Vagina (tissue), 2 donors: ENCODE measurements around the gene FHIT. TPM values are rescaled to one million over a fixed set of nuclear protein-coding genes. Genes with fewer than 3 reads are reported as not detected.
"Not testable (repeated sequence)": the region's sequence is repeated elsewhere in the genome, so short reads cannot be mapped to it uniquely, and the experiment has no call there.

Experiments
- DNase-seq, 2 donors: peaks; one replicate each; pipeline ENCODE4 v3.0.0-alpha.2; 2017; ENCODE audit errors: extremely low spot score in 2 of 2
- H3K27ac ChIP-seq: fragments of 200-600 bp; sonication (generic); one replicate; pipeline ENCODE4 v1.5.1; 2019
- H3K27me3 ChIP-seq: fragments of 200-600 bp; sonication (generic); one replicate; pipeline ENCODE4 v1.5.1; 2019
- H3K36me3 ChIP-seq, 2 donors: fragments of 200-600 bp; sonication (generic); one replicate each; pipeline ENCODE4 v1.5.1; 2017 to 2019
- H3K4me1 ChIP-seq: fragments of 200-600 bp; sonication (generic); one replicate; pipeline ENCODE4 v1.5.1; 2019
- H3K4me3 ChIP-seq, 2 donors: fragments of 200-600 bp; sonication (generic); 1 replicate in 1 of 2; 2 replicates in 1 of 2; pipeline ENCODE4 v1.5.1; 2016 to 2019
- H3K9me3 ChIP-seq: fragments of 200-600 bp; sonication (generic); one replicate; pipeline ENCODE4 v1.5.1; 2019
- POLR2A ChIP-seq, 2 donors: fragments of 450-650 bp; IDR thresholded peaks; one replicate each; pipeline ENCODE4 v1.6.1; 2017; ENCODE audit warnings: antibody characterized with exemption in 2 of 2, mild to moderate bottlenecking in 2 of 2, moderate library complexity in 2 of 2
- POLR2AphosphoS5 ChIP-seq, 2 donors: sonication (generic); formaldehyde crosslinking; IDR thresholded peaks; one replicate each; pipeline ENCODE4 v1.9.0; 2017; ENCODE audit warnings: antibody characterized with exemption in 2 of 2, mild to moderate bottlenecking in 2 of 2, low read depth in 1 of 2; ENCODE audit not compliant: insufficient read depth in 1 of 2
- intact Hi-C: fragments of 100-400 bp; cut with DNase I; formaldehyde crosslinking; loops from one replicate; pipeline ENCODE4 v1.15.1; 2023
- total RNA-seq: library from RNA; depleted of rRNA; stranded (reverse); fragments of >200 nt; gene quantifications from one replicate; pipeline ENCODE4 v1.2.3, GENCODE V29; 2016
- TF ChIP-seq, protein P1 (sequence below), 3 experiments: fragments of 450-650 bp in 2 of 3; fragments of 200-600 bp in 1 of 3; sonication (generic) in 1 of 3; IDR thresholded peaks; one replicate each; pipeline ENCODE4 v1.5.1; 2017 to 2019; ENCODE audit warnings: antibody characterized with exemption in 3 of 3, mild to moderate bottlenecking in 2 of 3, moderate library complexity in 2 of 3

FHIT gene
- total RNA-seq, 1 donor from 2014 or later = 7.9 TPM

DNA sequence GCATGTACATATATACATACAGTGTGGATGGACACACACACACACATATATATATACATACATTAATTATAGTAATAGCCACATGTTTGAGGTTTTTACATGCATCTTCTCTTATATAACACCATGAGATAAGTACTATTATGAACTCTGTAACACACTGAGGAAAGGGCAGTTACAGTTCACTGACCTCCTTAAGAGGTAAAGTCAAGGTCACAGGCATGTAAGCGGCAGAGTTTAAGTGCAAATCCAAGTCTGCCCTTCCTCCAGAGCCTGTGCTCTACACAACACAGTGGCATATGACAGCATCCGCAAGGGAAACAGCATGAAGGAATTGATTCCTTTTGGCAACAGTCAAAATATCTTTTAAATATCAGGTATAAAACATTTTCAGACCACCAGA is 26.4 kb downstream of the FHIT start:
- no peak for DNase-seq
- intact Hi-C loops = no loop called here
- Histone ChIP-seq H3K4me3 (no peak overlapping the region), H3K27me3 (no peaks in the 10 kb centered on the region), H3K9me3 (no peaks in the 10 kb centered on the region), H3K27ac (no peak overlapping the region), H3K36me3 (no peaks in the 10 kb centered on the region), H3K4me1 (no peaks in the 10 kb centered on the region)
- no peak for TF ChIP-seq POLR2AphosphoS5 (IDR thresholded peaks at IDR 0.05; ENCODE audit: insufficient read depth in 1 of 2, low read depth in 1 of 2)
- TF ChIP-seq, protein P1, sequence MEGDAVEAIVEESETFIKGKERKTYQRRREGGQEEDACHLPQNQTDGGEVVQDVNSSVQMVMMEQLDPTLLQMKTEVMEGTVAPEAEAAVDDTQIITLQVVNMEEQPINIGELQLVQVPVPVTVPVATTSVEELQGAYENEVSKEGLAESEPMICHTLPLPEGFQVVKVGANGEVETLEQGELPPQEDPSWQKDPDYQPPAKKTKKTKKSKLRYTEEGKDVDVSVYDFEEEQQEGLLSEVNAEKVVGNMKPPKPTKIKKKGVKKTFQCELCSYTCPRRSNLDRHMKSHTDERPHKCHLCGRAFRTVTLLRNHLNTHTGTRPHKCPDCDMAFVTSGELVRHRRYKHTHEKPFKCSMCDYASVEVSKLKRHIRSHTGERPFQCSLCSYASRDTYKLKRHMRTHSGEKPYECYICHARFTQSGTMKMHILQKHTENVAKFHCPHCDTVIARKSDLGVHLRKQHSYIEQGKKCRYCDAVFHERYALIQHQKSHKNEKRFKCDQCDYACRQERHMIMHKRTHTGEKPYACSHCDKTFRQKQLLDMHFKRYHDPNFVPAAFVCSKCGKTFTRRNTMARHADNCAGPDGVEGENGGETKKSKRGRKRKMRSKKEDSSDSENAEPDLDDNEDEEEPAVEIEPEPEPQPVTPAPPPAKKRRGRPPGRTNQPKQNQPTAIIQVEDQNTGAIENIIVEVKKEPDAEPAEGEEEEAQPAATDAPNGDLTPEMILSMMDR (IDR thresholded peaks at IDR 0.05) = no peak
- TF ChIP-seq POLR2A (IDR thresholded peaks at IDR 0.05) = no peak

DNA sequence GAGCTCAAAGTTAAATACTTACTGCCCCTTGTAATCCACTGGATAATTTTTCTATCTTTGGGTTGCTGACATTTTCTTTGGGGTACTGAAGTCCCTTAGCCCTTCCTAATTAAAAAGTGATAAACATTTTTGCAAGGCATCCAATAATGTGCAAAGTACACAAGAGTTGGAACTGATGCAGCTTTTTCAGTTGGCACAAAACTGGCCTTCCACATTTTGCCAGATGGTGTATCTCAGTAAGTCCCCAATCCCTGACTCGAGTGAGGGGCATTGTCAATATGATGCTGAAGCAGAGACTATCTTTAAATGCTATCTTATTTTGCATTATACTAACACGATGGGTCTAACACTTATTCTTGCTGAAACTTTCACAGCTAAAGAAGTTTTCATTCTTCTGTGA is 27.8 kb downstream of the FHIT start:
- Histone ChIP-seq H3K27me3 (no peaks in the 10 kb centered on the region), H3K4me3 (no peak overlapping the region), H3K36me3 (no peaks in the 10 kb centered on the region), H3K4me1 (no peaks in the 10 kb centered on the region), H3K27ac (no peak overlapping the region), H3K9me3 (no peaks in the 10 kb centered on the region)
- intact Hi-C loops = no loop called here
- DNase-seq = no peak
- TF ChIP-seq POLR2AphosphoS5 (IDR thresholded peaks at IDR 0.05; ENCODE audit: insufficient read depth in 1 of 2, low read depth in 1 of 2) (no peak), POLR2A (IDR thresholded peaks at IDR 0.05) (no peak)
- TF ChIP-seq, protein P1 (IDR thresholded peaks at IDR 0.05) = no peak

DNA sequence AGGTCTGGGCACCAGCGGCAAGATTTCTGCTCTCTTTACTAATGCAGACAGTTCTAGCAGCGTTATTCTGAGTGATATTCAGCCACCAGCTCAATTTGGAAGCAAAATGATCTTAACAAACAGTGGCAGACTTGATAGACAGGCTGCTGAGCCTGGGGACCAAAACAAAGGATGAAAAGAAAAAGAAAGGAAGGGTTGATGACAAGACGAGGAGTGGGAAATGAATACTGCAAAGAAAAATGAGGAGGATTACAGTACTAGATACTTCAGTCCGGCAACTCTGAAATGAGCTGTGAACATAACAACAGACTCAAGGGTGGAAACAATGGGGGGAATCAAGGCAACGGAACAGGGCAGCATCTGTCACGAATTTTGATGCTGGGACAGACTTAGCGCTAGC is 28.8 kb downstream of the FHIT start:
- H3K9me3 ChIP-seq = no peaks in the 10 kb centered on the region
- no peaks in the 10 kb centered on the region for H3K4me1 ChIP-seq
- H3K4me3 ChIP-seq = no peak overlapping the region
- TF ChIP-seq, protein P1 (IDR thresholded peaks at IDR 0.05) = no peak
- TF ChIP-seq POLR2A (IDR thresholded peaks at IDR 0.05) (no peak), POLR2AphosphoS5 (IDR thresholded peaks at IDR 0.05; ENCODE audit: insufficient read depth in 1 of 2, low read depth in 1 of 2) (no peak)
- no peaks in the 10 kb centered on the region for H3K27me3 ChIP-seq
- no peak for DNase-seq
- intact Hi-C loops = no loop called here
- H3K36me3 ChIP-seq = no peaks in the 10 kb centered on the region
- H3K27ac ChIP-seq = no peak overlapping the region

DNA sequence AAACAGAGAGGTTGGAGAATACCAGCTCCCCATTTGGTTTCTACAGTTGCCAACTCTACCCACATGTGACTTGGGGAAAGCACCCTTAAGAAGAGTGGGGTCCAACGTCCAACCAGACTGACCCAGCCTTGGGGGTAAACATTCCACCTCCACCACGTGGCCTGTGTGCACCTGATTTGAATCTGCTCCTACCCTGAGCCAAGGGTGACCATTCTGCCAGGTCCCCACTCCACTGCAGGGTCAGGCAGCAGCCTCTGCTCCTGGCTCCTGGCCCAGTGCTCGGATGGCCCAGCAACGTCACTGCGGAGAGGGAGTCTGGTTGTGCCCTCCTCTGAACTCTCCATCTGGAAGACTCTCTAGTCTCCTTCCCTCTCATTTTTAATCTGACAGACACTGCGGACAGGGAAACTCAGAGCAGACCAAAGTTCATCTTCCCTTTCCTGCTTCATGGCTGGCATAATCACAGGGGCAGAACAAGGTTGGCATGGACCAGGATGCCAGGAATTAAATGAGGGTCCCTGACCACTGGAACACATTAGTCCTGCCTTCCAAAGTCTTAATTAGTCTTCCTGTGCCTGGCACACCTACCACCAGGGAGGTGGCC is 29.4 kb downstream of the FHIT start:
- TF ChIP-seq POLR2A (IDR thresholded peaks at IDR 0.05) = no peak
- no peak for TF ChIP-seq POLR2AphosphoS5 (IDR thresholded peaks at IDR 0.05; ENCODE audit: insufficient read depth in 1 of 2, low read depth in 1 of 2)
- TF ChIP-seq, protein P1 (IDR thresholded peaks at IDR 0.05) = no peak
- Histone ChIP-seq H3K9me3 (no peaks in the 10 kb centered on the region), H3K4me1 (no peaks in the 10 kb centered on the region), H3K4me3 (no peak overlapping the region), H3K27me3 (no peaks in the 10 kb centered on the region), H3K27ac (no peak overlapping the region), H3K36me3 (no peaks in the 10 kb centered on the region)
- intact Hi-C loops = no loop called here
- DNase-seq = no peak

DNA sequence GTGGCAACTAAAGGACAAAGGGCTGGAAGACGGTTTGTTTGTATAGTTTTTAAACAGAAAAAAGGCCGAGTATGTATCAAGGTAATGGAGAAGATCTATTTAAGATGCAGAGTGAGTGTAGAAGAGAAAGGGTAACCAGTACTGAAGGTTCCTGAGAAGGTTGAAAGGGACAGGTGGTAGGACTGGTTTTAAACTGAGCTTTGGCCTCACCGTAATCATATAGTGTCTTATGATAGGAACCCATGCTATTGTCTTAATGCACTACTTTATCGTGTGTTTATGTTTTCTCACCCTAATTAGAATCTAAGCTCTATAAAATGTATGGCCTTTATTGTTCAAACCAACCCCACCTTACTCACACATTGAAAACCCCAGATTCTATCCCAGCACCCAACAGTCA is 32.7 kb downstream of the FHIT start:
- Histone ChIP-seq H3K9me3 (no peaks in the 10 kb centered on the region), H3K27me3 (no peaks in the 10 kb centered on the region), H3K36me3 (no peaks in the 10 kb centered on the region), H3K4me1 (no peaks in the 10 kb centered on the region), H3K4me3 (no peak overlapping the region), H3K27ac (no peak overlapping the region)
- no peak for TF ChIP-seq POLR2AphosphoS5 (IDR thresholded peaks at IDR 0.05; ENCODE audit: insufficient read depth in 1 of 2, low read depth in 1 of 2)
- DNase-seq = no peak
- intact Hi-C loops = no loop called here

DNA sequence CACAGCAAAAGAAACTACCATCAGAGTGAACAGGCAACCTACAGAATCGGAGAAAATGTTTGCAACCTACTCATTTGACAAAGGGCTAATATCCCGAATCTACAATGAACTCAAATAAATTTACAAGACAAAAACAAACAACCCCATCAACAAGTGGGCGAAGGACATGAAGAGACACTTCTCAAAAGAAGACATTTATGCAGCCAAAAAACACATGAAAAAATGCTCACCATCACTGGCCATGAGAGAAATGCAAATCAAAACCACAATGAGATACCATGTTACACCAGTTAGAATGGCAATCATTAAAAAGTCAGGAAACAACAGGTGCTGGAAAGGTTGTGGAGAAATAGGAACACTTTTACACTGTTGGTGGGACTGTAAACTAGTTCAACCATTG is 35.1 kb downstream of the FHIT start:
- DNase-seq, H3K4me3 ChIP-seq, intact Hi-C loops, H3K9me3 ChIP-seq, H3K36me3 ChIP-seq, H3K27me3 ChIP-seq, H3K27ac ChIP-seq, H3K4me1 ChIP-seq: not testable (repeated sequence)
